HEK293T (cell line): ENCODE measurements around the gene MED31.
"Not testable (repeated sequence)": the region's sequence is repeated elsewhere in the genome, so short reads cannot be mapped to it uniquely, and the experiment has no call there.

Experiments used
- CTCF ChIA-PET: fragments of 350-600 bp; formaldehyde crosslinking; extraction: SDS; loops from one replicate; lab custom pipeline; 2021; ENCODE audit warnings: antibody characterized with exemption, inconsistent platforms; lab: Yijun Ruan, JAX
- POLR2A ChIA-PET: fragments of 350-600 bp; formaldehyde crosslinking; extraction: SDS; loops from one replicate; lab custom pipeline; 2020; ENCODE audit warnings: antibody characterized with exemption, inconsistent platforms; lab: Yijun Ruan, JAX
- DNase-seq: peaks from one replicate; pipeline ENCODE4 v3.0.0; 2012; ENCODE audit warnings: mixed read lengths; ENCODE audit errors: extremely low spot score
- ARNT ChIP-seq: fragments of 450-650 bp; IDR thresholded peaks from 2 replicates; pipeline ENCODE4 v1.6.1; 2017; ENCODE audit warnings: mild to moderate bottlenecking
- BHLHE40 ChIP-seq: fragments of 450-650 bp; IDR thresholded peaks from 2 replicates; pipeline ENCODE4 v1.6.1; 2016; ENCODE audit warnings: mild to moderate bottlenecking, moderate library complexity, borderline replicate concordance
- CTBP1 ChIP-seq: fragments of 450-650 bp; IDR thresholded peaks from 2 replicates; pipeline ENCODE4 v1.6.1; 2016; ENCODE audit warnings: borderline replicate concordance
- ELF4 ChIP-seq: fragments of 450-650 bp; IDR thresholded peaks from 2 replicates; pipeline ENCODE4 v1.6.1; 2017; ENCODE audit warnings: antibody characterized with exemption
- FOXA1 ChIP-seq: fragments of 450-650 bp; IDR thresholded peaks from 2 replicates; pipeline ENCODE4 v1.6.1; 2016; ENCODE audit warnings: mild to moderate bottlenecking
- FOXK2 ChIP-seq: fragments of 450-650 bp; IDR thresholded peaks from 2 replicates; pipeline ENCODE4 v1.6.1; 2016; ENCODE audit warnings: mild to moderate bottlenecking
- FOXM1 ChIP-seq: fragments of 450-650 bp; IDR thresholded peaks from 2 replicates; pipeline ENCODE4 v1.6.1; 2017; ENCODE audit warnings: mild to moderate bottlenecking, borderline replicate concordance
- HDGF ChIP-seq: fragments of 450-650 bp; IDR thresholded peaks from 2 replicates; pipeline ENCODE4 v1.6.1; 2017; ENCODE audit warnings: antibody characterized with exemption, borderline replicate concordance
- L3MBTL2 ChIP-seq: fragments of 450-650 bp; conservative IDR thresholded peaks from 2 replicates; pipeline ENCODE4 v1.6.1; 2016; ENCODE audit warnings: mild to moderate bottlenecking
- LEF1 ChIP-seq: fragments of 450-650 bp; IDR thresholded peaks from 2 replicates; pipeline ENCODE4 v1.6.1; 2017; ENCODE audit warnings: mild to moderate bottlenecking, borderline replicate concordance
- NFRKB ChIP-seq: fragments of 450-650 bp; IDR thresholded peaks from 2 replicates; pipeline ENCODE4 v1.6.1; 2016; ENCODE audit warnings: mild to moderate bottlenecking, moderate library complexity
- SP1 ChIP-seq: fragments of 450-650 bp; IDR thresholded peaks from 2 replicates; pipeline ENCODE4 v1.6.1; 2017
- SUZ12 ChIP-seq: fragments of 450-650 bp; IDR thresholded peaks from 2 replicates; pipeline ENCODE4 v1.6.1; 2016; ENCODE audit warnings: mild to moderate bottlenecking
- TARDBP ChIP-seq: fragments of 450-650 bp; IDR thresholded peaks from 2 replicates; pipeline ENCODE4 v1.6.1; 2016
- ZNF384 ChIP-seq: fragments of 450-650 bp; IDR thresholded peaks from 2 replicates; pipeline ENCODE4 v1.6.1; 2016
- TF ChIP-seq, protein P1 (sequence below): fragments of 450-650 bp; IDR thresholded peaks from 2 replicates; pipeline ENCODE4 v1.6.1; 2016

The MED31 gene

DNA sequence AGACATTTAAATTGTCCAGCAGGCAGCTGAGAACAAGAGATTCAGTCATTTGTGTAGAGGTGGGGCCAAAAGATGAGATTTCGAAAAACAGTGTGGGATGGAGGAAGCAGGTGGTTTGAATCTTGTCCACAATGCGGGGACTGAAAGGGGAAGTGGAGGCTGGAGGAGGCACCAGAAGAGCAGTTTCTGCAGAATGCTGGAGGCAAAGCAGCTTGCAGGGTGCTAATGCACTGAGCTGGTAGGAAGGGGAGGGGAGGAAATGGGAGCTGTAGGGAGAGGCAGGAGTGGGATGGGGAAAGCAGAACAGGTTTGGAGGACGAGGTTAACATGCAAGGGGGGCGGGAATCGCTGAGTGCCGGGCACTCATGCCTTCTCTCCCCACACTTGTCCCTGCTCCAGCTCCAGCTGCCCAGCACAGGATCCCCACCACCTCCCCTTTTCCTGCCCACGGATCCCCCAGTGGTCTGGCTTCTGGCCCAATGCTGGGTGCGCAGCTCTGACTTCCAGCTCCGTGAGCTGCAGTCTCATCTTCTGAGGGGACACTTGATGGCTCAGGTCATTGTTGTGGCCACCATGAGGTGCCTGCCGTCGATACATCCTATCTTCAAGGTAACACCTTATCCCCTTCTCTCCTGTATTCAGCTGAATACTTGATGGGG lies 9.5 kb upstream of the MED31 start:
- CTCF ChIA-PET = no interaction called here
- POLR2A ChIA-PET = interaction anchor here (1.4 kb wide), 1 partner anchor 10 kb away, joined by 6 read pairs; the partner anchor contains the start of genes C17orf100 and MED31
- DNase-seq = no peak
- TF ChIP-seq HDGF (no peak), ELF4 (no peak), BHLHE40 (no peak), SP1 (no peak), FOXK2 (no peak), TARDBP (no peak), FOXA1 (no peak), LEF1 (no peak), ARNT (no peak), NFRKB (no peak), L3MBTL2 (no peak), FOXM1 (no peak), ZNF384 (no peak), SUZ12 (no peak), CTBP1 (no peak)
- TF ChIP-seq, protein P1, sequence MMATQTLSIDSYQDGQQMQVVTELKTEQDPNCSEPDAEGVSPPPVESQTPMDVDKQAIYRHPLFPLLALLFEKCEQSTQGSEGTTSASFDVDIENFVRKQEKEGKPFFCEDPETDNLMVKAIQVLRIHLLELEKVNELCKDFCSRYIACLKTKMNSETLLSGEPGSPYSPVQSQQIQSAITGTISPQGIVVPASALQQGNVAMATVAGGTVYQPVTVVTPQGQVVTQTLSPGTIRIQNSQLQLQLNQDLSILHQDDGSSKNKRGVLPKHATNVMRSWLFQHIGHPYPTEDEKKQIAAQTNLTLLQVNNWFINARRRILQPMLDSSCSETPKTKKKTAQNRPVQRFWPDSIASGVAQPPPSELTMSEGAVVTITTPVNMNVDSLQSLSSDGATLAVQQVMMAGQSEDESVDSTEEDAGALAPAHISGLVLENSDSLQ = no peak

DNA sequence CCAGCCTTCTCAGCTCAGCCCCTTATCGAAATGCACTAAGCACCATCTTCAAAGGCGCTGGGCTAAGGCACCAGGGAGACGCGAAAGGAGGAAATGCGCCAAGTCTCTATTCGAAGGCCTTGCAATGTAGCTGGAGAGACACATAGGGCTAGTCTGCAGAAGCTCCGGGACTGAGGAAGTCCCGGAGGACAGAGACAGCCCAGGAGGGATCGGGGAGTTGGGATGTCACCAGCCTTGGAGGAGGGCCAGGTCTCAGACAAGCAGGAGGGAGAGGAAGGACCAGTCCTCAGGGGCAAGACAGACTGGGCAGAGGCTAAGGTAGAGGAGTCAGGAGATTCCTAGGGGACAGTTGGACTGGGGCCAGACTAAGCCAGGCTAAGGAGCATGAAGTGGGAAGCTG lies 8.7 kb upstream of the MED31 start:
- ChIA-PET CTCF (no interaction called here), POLR2A (no interaction called here)
- no peak for DNase-seq
- TF ChIP-seq FOXM1 = no peak
- no peak for TF ChIP-seq BHLHE40
- no peak for TF ChIP-seq FOXA1

DNA sequence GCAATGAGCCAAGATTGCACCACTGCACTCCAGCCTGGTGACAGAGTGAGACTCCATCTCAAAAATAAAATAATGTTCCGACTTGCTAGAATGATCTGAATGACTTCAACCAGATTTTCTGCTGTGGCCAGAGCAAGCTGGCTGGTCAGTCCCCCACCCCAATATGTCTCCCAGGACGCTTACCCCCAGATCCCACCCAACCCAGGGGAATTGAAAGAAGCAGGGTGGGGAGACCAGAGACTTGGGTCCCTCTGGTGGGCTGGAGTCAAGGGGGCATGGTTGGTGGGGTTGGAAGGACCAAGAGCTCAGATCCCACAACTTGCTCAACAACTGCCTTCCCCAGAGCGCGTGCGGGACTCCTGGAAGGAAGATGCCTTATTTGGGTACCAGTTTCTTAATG lies 7.0 kb upstream of the MED31 start:
- POLR2A ChIA-PET, DNase-seq, CTCF ChIA-PET: not testable (repeated sequence)

DNA sequence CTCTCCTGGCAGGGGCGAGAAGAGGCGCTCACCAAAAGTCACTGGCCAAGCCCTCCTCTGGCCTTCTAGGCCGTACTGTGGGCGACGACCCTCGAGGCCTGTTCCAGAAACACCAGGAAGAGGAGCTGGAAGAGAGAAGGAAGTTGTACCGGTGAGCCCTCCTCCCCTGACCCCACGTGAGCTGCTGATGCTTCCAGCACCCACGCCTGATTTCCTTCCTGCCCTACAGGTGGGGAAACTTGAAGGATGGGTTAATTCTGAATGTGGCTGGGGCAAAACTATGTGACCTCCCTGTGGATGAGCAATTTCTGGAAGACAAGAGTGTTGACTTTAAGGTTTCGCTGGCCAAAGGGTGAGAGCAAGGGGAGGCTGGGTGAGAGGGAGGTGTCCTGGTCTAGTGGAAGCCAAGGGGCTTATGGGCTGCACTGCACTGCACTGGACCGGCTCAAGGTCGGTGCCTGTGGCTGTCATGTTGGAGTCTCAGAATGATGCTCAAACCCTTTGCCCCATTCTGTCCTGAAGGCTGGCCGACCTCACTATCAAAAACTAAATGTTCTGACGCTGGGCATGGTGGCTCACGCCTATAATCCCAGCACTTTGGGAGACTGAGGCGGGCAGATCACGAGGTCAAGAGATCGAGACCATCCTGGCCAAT lies 6.4 kb upstream of the MED31 start:
- CTCF ChIA-PET = no interaction called here
- no peak for DNase-seq
- POLR2A ChIA-PET = no interaction called here
- TF ChIP-seq FOXA1 (no peak), SP1 (no peak), ARNT (no peak), SUZ12 (no peak), NFRKB (no peak), BHLHE40 (no peak), CTBP1 (no peak), TARDBP (no peak)
- TF ChIP-seq, protein P1 = no peak

DNA sequence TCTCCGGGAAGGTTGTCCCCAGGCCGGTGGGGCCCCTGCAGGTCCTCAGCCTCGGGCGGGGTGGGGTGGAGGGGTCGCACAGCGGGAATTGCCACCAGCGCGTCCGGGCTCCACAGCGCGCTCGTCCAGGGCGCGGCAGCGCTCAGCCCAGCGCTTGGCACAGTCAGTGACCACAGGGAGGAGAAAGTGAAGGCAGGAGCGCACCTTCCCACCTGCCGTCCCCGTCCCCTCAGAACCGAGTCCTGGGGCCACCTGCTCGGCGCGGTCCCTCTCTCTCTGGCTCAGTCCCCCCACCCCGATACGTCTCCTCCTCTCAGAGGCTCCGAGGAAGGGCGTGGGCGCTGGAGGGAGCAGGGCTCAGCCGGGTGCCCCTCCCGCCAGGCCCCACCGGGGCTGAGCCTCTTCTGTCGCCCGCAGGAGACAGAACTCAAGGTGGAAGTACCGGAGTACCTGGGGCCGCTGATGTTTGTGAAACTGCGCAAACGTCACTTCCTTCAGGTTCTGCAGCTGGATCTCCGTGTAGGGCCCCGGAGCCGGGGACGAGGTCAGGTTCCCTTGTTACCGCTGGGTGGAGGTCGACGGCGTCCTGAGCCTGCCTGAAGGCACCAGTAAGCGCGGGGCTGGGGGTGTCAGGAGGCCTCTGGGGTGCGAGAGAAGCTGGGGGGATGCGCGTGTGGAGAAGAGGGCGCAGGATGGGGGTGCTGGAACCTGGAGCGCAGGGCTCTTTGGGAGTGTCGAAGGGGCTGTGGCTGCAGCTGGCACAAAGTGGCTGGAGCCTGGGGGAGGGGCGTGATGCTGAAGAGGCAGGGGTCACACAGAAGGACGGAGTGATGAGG lies 5.6 kb upstream of the MED31 start:
- POLR2A ChIA-PET, CTCF ChIA-PET, DNase-seq: not testable (repeated sequence)

DNA sequence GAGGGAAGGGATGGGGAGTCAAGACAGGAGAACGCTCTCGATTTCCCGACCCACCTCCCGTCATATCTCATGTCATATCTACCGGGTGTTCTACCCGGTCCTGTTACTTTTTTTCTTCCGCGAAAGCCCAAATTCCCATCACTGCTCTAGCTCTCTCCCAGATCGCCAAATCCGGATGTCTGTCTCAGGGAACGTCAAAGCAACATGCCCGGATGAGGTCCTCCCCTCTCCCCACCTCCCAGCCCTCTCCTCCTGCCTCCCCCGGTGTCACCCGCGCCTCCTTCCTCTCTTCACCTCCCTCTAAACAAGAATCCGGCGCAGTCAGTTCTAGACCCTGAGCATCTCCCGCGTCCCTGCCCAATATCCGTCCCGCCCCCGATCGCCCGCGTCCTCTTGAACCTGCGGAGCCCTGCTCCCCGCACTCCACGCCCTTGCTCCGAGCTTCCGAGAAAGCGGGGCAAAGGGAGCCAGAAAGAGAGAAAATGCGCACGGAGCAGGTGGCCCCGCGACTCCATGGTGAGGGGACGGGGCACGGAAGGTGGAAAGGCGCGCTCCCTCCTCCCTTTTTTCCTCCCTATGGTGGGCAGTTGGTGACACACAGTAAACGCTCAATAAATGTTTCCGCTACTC lies 4.4 kb upstream of the MED31 start:
- CTCF ChIA-PET, POLR2A ChIA-PET, DNase-seq: not testable (repeated sequence)
